Measurements from ENCODE around the gene EEFSEC. TPM values are rescaled to one million over a fixed set of nuclear protein-coding genes. Genes with fewer than 3 reads are reported as not detected.

The EEFSEC gene
- polyA plus RNA-seq, 1 donor (not counting 4 experiments of a cell fraction or from before 2014, with no cell fraction given) = 8.7 TPM

DNA sequence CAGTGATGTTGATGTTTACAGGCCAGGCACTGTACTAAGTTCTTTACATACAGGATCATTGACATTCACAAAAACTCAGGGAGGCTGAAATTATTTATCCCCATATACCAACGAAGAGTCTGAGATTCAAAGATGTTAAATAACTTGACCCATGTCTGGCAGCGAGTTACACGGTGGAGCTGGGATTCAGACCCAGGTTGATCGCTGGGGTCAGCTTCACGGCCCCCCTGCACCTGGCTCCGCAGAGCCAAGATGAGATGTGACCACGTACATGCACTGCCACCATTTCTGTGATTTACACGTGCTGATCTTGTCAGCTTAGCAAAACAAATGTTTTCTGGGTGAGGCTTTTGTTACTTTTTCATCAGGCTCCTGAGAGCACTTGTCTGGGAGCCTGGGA lies 109.8 kb downstream of the EEFSEC start:
- DNase-seq (ENCODE audit: low read depth, low spot score) (no peak), FAIRE-seq (no peak)
- H3K9ac ChIP-seq (ENCODE audit: control insufficient read depth, extremely low read depth, insufficient read depth, low read length) = no peak overlapping the region
- H3K36me3 ChIP-seq (ENCODE audit: control insufficient read depth in 2 of 2, extremely low read depth in 1 of 2, insufficient read depth in 2 of 2, low read length in 2 of 2) = peaks cover 1 to 17% of the 10 kb centered on the region in 2 experiments
- TF ChIP-seq EZH2 (IDR thresholded peaks at IDR 0.05; ENCODE audit: low read length) = no peak
- TF ChIP-seq, protein P1, sequence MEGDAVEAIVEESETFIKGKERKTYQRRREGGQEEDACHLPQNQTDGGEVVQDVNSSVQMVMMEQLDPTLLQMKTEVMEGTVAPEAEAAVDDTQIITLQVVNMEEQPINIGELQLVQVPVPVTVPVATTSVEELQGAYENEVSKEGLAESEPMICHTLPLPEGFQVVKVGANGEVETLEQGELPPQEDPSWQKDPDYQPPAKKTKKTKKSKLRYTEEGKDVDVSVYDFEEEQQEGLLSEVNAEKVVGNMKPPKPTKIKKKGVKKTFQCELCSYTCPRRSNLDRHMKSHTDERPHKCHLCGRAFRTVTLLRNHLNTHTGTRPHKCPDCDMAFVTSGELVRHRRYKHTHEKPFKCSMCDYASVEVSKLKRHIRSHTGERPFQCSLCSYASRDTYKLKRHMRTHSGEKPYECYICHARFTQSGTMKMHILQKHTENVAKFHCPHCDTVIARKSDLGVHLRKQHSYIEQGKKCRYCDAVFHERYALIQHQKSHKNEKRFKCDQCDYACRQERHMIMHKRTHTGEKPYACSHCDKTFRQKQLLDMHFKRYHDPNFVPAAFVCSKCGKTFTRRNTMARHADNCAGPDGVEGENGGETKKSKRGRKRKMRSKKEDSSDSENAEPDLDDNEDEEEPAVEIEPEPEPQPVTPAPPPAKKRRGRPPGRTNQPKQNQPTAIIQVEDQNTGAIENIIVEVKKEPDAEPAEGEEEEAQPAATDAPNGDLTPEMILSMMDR (optimal IDR thresholded peaks at IDR 0.05 in 1 of 3, IDR thresholded peaks at IDR 0.05 in 1 of 3, conservative IDR thresholded peaks at IDR 0.05 in 1 of 3; ENCODE audit: extremely low read depth in 1 of 3, insufficient read depth in 2 of 3, low read length in 3 of 3) = no peak
- H3K4me2 ChIP-seq (ENCODE audit: control insufficient read depth, extremely low read depth, insufficient read depth, low read depth, low read length) = no peak overlapping the region
- H3K27me3 ChIP-seq (ENCODE audit: control insufficient read depth, extremely low read depth, insufficient read depth, low read length) = no peaks in the 10 kb centered on the region
- H3K27ac ChIP-seq (ENCODE audit: control insufficient read depth, insufficient read depth, low read length) = no peak overlapping the region
- no peak overlapping the region for H2AFZ ChIP-seq (ENCODE audit: control insufficient read depth, low read length)
- dilution Hi-C loops (cut with MboI; ENCODE audit: extremely low pct_ligation_motif_present, low sequenced_read_pairs) = no loop called here
- no peaks in the 10 kb centered on the region for H3K79me2 ChIP-seq (ENCODE audit: control insufficient read depth, insufficient read depth, low read length)
- H3K9me1 ChIP-seq (ENCODE audit: control insufficient read depth, extremely low read depth, insufficient read depth, low read length) = no peaks in the 10 kb centered on the region
- no peaks in the 10 kb centered on the region for H4K20me1 ChIP-seq (ENCODE audit: control insufficient read depth, extremely low read depth, insufficient read depth, low read length)
- H3K9me3 ChIP-seq (ENCODE audit: control insufficient read depth, low read depth, low read length) = no peaks in the 10 kb centered on the region
- no peak overlapping the region for H3K4me3 ChIP-seq (ENCODE audit: control insufficient read depth in 2 of 3, extremely low read depth in 1 of 3, insufficient read depth in 2 of 3, low read depth in 1 of 3, low read length in 3 of 3)
- H3K4me1 ChIP-seq (ENCODE audit: control insufficient read depth, extremely low read depth, insufficient read depth, low read length) = no peaks in the 10 kb centered on the region

DNA sequence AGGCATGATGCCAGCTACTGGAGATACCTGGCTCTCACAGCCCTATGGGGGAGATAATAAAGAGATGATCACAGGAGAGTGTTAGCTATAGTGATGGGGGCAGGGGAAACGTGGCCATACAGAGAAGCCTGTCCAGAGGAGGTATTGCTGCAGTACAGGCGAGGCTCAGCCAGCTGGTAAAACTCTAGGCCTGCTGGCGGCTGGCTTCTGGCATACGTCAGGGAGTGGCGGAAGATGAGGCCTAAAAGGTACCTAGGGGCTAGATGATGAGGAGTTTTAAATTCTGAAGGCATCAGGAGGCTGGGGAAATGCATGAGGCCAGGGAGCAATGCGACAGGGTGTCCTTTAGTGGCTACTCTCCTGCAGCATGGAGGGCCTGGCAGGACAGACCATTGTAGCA lies 110.7 kb downstream of the EEFSEC start:
- H3K9me3 ChIP-seq (ENCODE audit: control insufficient read depth, low read depth, low read length) = no peaks in the 10 kb centered on the region
- H3K4me1 ChIP-seq (ENCODE audit: control insufficient read depth, extremely low read depth, insufficient read depth, low read length) = no peaks in the 10 kb centered on the region
- no peak for DNase-seq (ENCODE audit: low read depth, low spot score)
- H3K79me2 ChIP-seq (ENCODE audit: control insufficient read depth, insufficient read depth, low read length) = no peaks in the 10 kb centered on the region
- H3K27me3 ChIP-seq (ENCODE audit: control insufficient read depth, extremely low read depth, insufficient read depth, low read length) = no peaks in the 10 kb centered on the region
- peaks cover 1 to 18% of the 10 kb centered on the region in 2 experiments for H3K36me3 ChIP-seq (ENCODE audit: control insufficient read depth in 2 of 2, extremely low read depth in 1 of 2, insufficient read depth in 2 of 2, low read length in 2 of 2)
- dilution Hi-C loops (cut with MboI; ENCODE audit: extremely low pct_ligation_motif_present, low sequenced_read_pairs) = no loop called here
- no peak overlapping the region for H3K4me2 ChIP-seq (ENCODE audit: control insufficient read depth, extremely low read depth, insufficient read depth, low read depth, low read length)
- no peak for TF ChIP-seq EZH2 (IDR thresholded peaks at IDR 0.05; ENCODE audit: low read length)
- TF ChIP-seq, protein P1 (optimal IDR thresholded peaks at IDR 0.05 in 1 of 3, IDR thresholded peaks at IDR 0.05 in 1 of 3, conservative IDR thresholded peaks at IDR 0.05 in 1 of 3; ENCODE audit: extremely low read depth in 1 of 3, insufficient read depth in 2 of 3, low read length in 3 of 3) = no peak
- no peaks in the 10 kb centered on the region for H4K20me1 ChIP-seq (ENCODE audit: control insufficient read depth, extremely low read depth, insufficient read depth, low read length)
- no peak overlapping the region for H3K9ac ChIP-seq (ENCODE audit: control insufficient read depth, extremely low read depth, insufficient read depth, low read length)
- FAIRE-seq = no peak
- H3K27ac ChIP-seq (ENCODE audit: control insufficient read depth, insufficient read depth, low read length) = no peak overlapping the region
- H3K9me1 ChIP-seq (ENCODE audit: control insufficient read depth, extremely low read depth, insufficient read depth, low read length) = no peaks in the 10 kb centered on the region
- no peak overlapping the region for H3K4me3 ChIP-seq (ENCODE audit: control insufficient read depth in 2 of 3, extremely low read depth in 1 of 3, insufficient read depth in 2 of 3, low read depth in 1 of 3, low read length in 3 of 3)
- no peak overlapping the region for H2AFZ ChIP-seq (ENCODE audit: control insufficient read depth, low read length)
